ENCODE measurements around the gene KIAA1671.

Gene KIAA1671

GRCh38 chr22:24964441-24964840, 11.9 kb downstream of the KIAA1671 start:
- TF ChIP-seq EZH2 (IDR thresholded peaks at IDR 0.05; ENCODE audit: borderline replicate concordance, low read length) (no peak), CTCF (IDR thresholded peaks at IDR 0.05; ENCODE audit: low read length) (no peak)
- H3K27ac ChIP-seq (ENCODE audit: low read depth, low read length, poor library complexity, severe bottlenecking), result no peak overlapping the region
- H3K9me3 ChIP-seq (ENCODE audit: low read length), result no peaks in the 10 kb centered on the region
- H3K9me2 ChIP-seq (ENCODE audit: low read depth, low read length), result no peaks in the 10 kb centered on the region
- no peak overlapping the region for H2AFZ ChIP-seq (ENCODE audit: low read length)
- H3K4me3 ChIP-seq (ENCODE audit: low read depth, low read length, poor library complexity, severe bottlenecking), result no peak overlapping the region
- H3F3A ChIP-seq (ENCODE audit: insufficient read depth, low read length), result no peaks in the 10 kb centered on the region
- no peak overlapping the region for H3K9ac ChIP-seq (ENCODE audit: low read length)
- no peaks in the 10 kb centered on the region for H3K79me2 ChIP-seq (ENCODE audit: insufficient read depth, low read length)
- no peaks in the 10 kb centered on the region for H3K4me1 ChIP-seq (ENCODE audit: insufficient read depth, low read length, severe bottlenecking)
- no peaks in the 10 kb centered on the region for H4K20me1 ChIP-seq (ENCODE audit: insufficient read depth, low read length)
- H3K36me3 ChIP-seq (ENCODE audit: insufficient read depth, low read length), result no peaks in the 10 kb centered on the region
- H3K4me2 ChIP-seq (ENCODE audit: low read length), result no peak overlapping the region
- H3K27me3 ChIP-seq (ENCODE audit: insufficient read depth, low read length), result no peaks in the 10 kb centered on the region; the same call in 1 of the 2 replicates

GRCh38 chr22:24965822-24966626, 13.5 kb downstream of the KIAA1671 start:
- no peak overlapping the region for H3K9ac ChIP-seq (ENCODE audit: low read length)

GRCh38 chr22:24968066-24968561, 15.6 kb downstream of the KIAA1671 start:
- no peaks in the 10 kb centered on the region for H3K4me1 ChIP-seq (ENCODE audit: insufficient read depth, low read length, severe bottlenecking)
- no peaks in the 10 kb centered on the region for H3K9me2 ChIP-seq (ENCODE audit: low read depth, low read length)
- no peaks in the 10 kb centered on the region for H3K27me3 ChIP-seq (ENCODE audit: insufficient read depth, low read length)
- no peaks in the 10 kb centered on the region for H4K20me1 ChIP-seq (ENCODE audit: insufficient read depth, low read length)
- no peaks in the 10 kb centered on the region for H3K79me2 ChIP-seq (ENCODE audit: insufficient read depth, low read length)
- H3K27ac ChIP-seq (ENCODE audit: low read depth, low read length, poor library complexity, severe bottlenecking), result no peak overlapping the region
- H3K4me2 ChIP-seq (ENCODE audit: low read length), result no peak overlapping the region
- TF ChIP-seq CTCF (IDR thresholded peaks at IDR 0.05; ENCODE audit: low read length) (no peak), EZH2 (IDR thresholded peaks at IDR 0.05; ENCODE audit: borderline replicate concordance, low read length) (no peak)
- H2AFZ ChIP-seq (ENCODE audit: low read length), result no peak overlapping the region
- H3K9ac ChIP-seq (ENCODE audit: low read length), result no peak overlapping the region
- no peaks in the 10 kb centered on the region for H3K9me3 ChIP-seq (ENCODE audit: low read length)
- H3K4me3 ChIP-seq (ENCODE audit: low read depth, low read length, poor library complexity, severe bottlenecking), result no peak overlapping the region
- H3F3A ChIP-seq (ENCODE audit: insufficient read depth, low read length), result no peaks in the 10 kb centered on the region
- no peaks in the 10 kb centered on the region for H3K36me3 ChIP-seq (ENCODE audit: insufficient read depth, low read length)

More at GRCh38 chr22:24965822-24966626, 13.5 kb downstream of the KIAA1671 start:
- H3K4me1 ChIP-seq (ENCODE audit: insufficient read depth, low read length, severe bottlenecking), result no peaks in the 10 kb centered on the region
- H3K9me3 ChIP-seq (ENCODE audit: low read length), result no peaks in the 10 kb centered on the region
- no peaks in the 10 kb centered on the region; the same call in 1 of the 2 replicates for H3K27me3 ChIP-seq (ENCODE audit: insufficient read depth, low read length)
- no peak overlapping the region for H3K27ac ChIP-seq (ENCODE audit: low read depth, low read length, poor library complexity, severe bottlenecking)
- H3K9me2 ChIP-seq (ENCODE audit: low read depth, low read length), result no peaks in the 10 kb centered on the region
- no peak for TF ChIP-seq EZH2 (IDR thresholded peaks at IDR 0.05; ENCODE audit: borderline replicate concordance, low read length)
- no peak for TF ChIP-seq CTCF (IDR thresholded peaks at IDR 0.05; ENCODE audit: low read length)
- H3F3A ChIP-seq (ENCODE audit: insufficient read depth, low read length), result no peaks in the 10 kb centered on the region
- H2AFZ ChIP-seq (ENCODE audit: low read length), result no peak overlapping the region
- H3K4me2 ChIP-seq (ENCODE audit: low read length), result no peak overlapping the region
- no peak overlapping the region for H3K4me3 ChIP-seq (ENCODE audit: low read depth, low read length, poor library complexity, severe bottlenecking)
- no peaks in the 10 kb centered on the region for H3K79me2 ChIP-seq (ENCODE audit: insufficient read depth, low read length)
- no peaks in the 10 kb centered on the region for H3K36me3 ChIP-seq (ENCODE audit: insufficient read depth, low read length)
- H4K20me1 ChIP-seq (ENCODE audit: insufficient read depth, low read length), result no peaks in the 10 kb centered on the region
